ENCODE data around the gene FNBP1.
"Not testable (repeated sequence)": the region's sequence is repeated elsewhere in the genome, so short reads cannot be mapped to it uniquely, and the experiment has no call there.

The FNBP1 gene

GRCh38 chr9:129990269-129991010 is 52.5 kb downstream of the FNBP1 start:
- DNase-seq (ENCODE audit: low read depth) = no peak
- H3K4me3 ChIP-seq (ENCODE audit: low read length) = no peak overlapping the region

GRCh38 chr9:129989740-129990139 is 53.2 kb downstream of the FNBP1 start:
- no peak for DNase-seq (ENCODE audit: low read depth)
- no peak for TF ChIP-seq CTCF (IDR thresholded peaks at IDR 0.05; ENCODE audit: insufficient read depth, low read depth, low read length, missing control alignments)
- H3K4me3 ChIP-seq (ENCODE audit: low read length) = no peak overlapping the region

More at GRCh38 chr9:129990269-129991010, 52.5 kb downstream of the FNBP1 start:
- TF ChIP-seq CTCF (IDR thresholded peaks at IDR 0.05; ENCODE audit: insufficient read depth, low read depth, low read length, missing control alignments) = no peak

- TF ChIP-seq CTCF (IDR thresholded peaks at IDR 0.05; ENCODE audit: insufficient read depth, low read depth, low read length, missing control alignments) = no peak
- no peak for DNase-seq (ENCODE audit: low read depth)
- no peak overlapping the region for H3K4me3 ChIP-seq (ENCODE audit: low read length)
These were observed 53.7 kb downstream of the FNBP1 start for GRCh38 chr9:129989362-129989708.

GRCh38 chr9:129988607-129989361 is 54.2 kb downstream of the FNBP1 start:
- TF ChIP-seq CTCF (IDR thresholded peaks at IDR 0.05; ENCODE audit: insufficient read depth, low read depth, low read length, missing control alignments) = no peak
- no peak overlapping the region for H3K4me3 ChIP-seq (ENCODE audit: low read length)
- DNase-seq (ENCODE audit: low read depth) = no peak

- no peak for DNase-seq (ENCODE audit: low read depth)
- no peak for TF ChIP-seq CTCF (IDR thresholded peaks at IDR 0.05; ENCODE audit: insufficient read depth, low read depth, low read length, missing control alignments)
- H3K4me3 ChIP-seq (ENCODE audit: low read length) = no peak overlapping the region
These were observed 55.0 kb downstream of the FNBP1 start for GRCh38 chr9:129987941-129988340.

- TF ChIP-seq CTCF (IDR thresholded peaks at IDR 0.05; ENCODE audit: insufficient read depth, low read depth, low read length, missing control alignments) = no peak
- H3K4me3 ChIP-seq (ENCODE audit: low read length) = no peak overlapping the region
- DNase-seq (ENCODE audit: low read depth) = no peak
These were observed 55.9 kb downstream of the FNBP1 start for GRCh38 chr9:129987047-129987446.

- DNase-seq (ENCODE audit: low read depth); H3K4me3 ChIP-seq (ENCODE audit: low read length): not testable (repeated sequence)
These were observed 58.4 kb downstream of the FNBP1 start for GRCh38 chr9:129984589-129984988.

Data from epithelial cell of esophagus (primary cell).